ENCODE data around the gene MYH10. TPM values are rescaled to one million over a fixed set of nuclear protein-coding genes. Genes with fewer than 3 reads are reported as not detected.

MYH10 gene
- total RNA-seq, 2 experiments from 2014 or later = 17.0 to 21.3 TPM

DNA sequence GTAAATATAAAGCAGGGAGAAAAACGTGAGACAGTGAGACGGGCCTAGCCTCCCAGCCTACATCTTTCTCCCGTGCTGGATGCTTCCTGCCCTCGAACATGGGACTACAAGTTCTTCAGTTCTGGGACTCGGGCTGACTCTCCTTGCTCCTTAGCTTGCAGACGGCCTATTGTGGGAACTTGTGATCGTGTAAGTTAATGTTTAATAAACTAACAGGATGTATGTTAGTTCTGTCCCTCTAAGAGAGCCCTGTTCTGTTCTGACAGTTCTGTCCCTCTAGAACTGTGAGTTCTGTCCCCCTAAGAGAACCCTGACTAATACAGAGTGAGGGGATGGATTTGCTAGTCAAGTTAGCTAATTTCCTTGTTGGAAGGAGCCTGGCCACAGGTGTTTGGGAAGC, 16.7 kb upstream of the MYH10 start:
- Mint-ChIP-seq H3K27ac (no peak overlapping the region), H3K4me3 (no peak overlapping the region), H3K9me3 (ENCODE audit: low read depth) (no peaks in the 10 kb centered on the region), H3K4me1 (no peaks in the 10 kb centered on the region), H3K27me3 (peaks cover 16% of the 10 kb centered on the region), H3K36me3 (ENCODE audit: low read depth) (no peaks in the 10 kb centered on the region)
- no peak for ATAC-seq
- no peak for DNase-seq
- intact Hi-C loops (cut with DNase I, micrococcal nuclease) = no loop called here
- POLR2A ChIA-PET = no interaction called here
- CTCF ChIA-PET = no interaction called here

DNA sequence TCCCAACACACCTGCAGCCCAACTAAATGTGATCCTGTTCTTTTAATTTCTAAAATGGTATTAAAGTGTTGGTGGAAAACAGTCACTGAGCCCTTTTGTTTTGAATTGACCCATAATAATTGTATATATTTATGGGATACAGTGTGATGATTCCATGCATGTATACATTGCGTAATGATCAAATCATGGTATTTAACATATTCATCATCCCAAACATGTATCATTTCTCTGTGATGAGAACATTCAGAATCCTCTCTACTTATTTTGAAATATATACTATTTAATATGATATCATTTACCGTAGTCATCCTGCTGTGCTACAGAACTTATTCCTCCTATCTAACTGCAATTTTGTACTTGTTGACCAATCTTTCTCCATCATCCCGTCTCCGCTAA, 14.0 kb upstream of the MYH10 start:
- H3K4me3 Mint-ChIP-seq = no peak overlapping the region
- H3K27ac Mint-ChIP-seq = no peak overlapping the region
- POLR2A ChIA-PET = no interaction called here
- no peaks in the 10 kb centered on the region for H3K36me3 Mint-ChIP-seq (ENCODE audit: low read depth)
- DNase-seq (no peak), ATAC-seq (no peak)
- intact Hi-C loops (cut with DNase I, micrococcal nuclease) = no loop called here
- H3K4me1 Mint-ChIP-seq = no peaks in the 10 kb centered on the region
- peaks cover 11% of the 10 kb centered on the region for H3K27me3 Mint-ChIP-seq
- CTCF ChIA-PET = no interaction called here
- H3K9me3 Mint-ChIP-seq (ENCODE audit: low read depth) = no peaks in the 10 kb centered on the region

DNA sequence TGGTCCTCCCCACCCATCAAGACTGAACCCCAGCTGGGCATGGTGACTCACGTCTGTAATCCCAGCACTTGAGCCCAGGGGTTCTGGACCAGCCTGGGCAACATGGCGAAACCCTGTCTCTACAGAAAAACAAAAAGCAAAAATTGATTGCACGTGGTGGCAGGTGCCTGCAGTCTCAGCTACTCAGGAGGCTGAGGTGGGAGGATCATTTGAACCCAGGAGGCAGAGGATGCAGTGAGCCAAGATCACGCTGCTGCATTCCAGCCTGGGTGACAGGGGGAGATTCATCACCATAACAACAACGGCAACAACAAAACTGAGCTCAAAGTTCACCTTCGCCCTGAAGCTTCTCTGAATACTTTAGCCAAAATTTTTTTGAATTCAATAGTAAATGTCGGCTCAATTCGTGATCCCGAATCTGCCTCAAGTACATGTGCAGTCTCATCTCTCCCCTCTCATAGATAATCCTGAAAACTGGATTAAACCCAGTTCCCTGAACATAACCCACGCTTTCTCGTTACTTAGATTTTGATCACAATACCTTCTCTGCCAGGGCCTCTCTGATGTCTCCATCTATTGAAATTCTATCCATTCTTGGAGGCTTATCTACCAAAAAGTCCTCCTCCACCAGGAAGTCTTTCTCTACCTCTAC, 13.5 kb upstream of the MYH10 start:
- H3K4me3 Mint-ChIP-seq = no peak overlapping the region
- no peak overlapping the region for H3K27ac Mint-ChIP-seq
- peaks cover 11% of the 10 kb centered on the region for H3K27me3 Mint-ChIP-seq
- ATAC-seq = no peak
- POLR2A ChIA-PET = no interaction called here
- no peaks in the 10 kb centered on the region for H3K9me3 Mint-ChIP-seq (ENCODE audit: low read depth)
- no peak for DNase-seq
- CTCF ChIA-PET = no interaction called here
- H3K4me1 Mint-ChIP-seq = no peaks in the 10 kb centered on the region
- intact Hi-C loops (cut with DNase I, micrococcal nuclease) = no loop called here
- no peaks in the 10 kb centered on the region for H3K36me3 Mint-ChIP-seq (ENCODE audit: low read depth)

DNA sequence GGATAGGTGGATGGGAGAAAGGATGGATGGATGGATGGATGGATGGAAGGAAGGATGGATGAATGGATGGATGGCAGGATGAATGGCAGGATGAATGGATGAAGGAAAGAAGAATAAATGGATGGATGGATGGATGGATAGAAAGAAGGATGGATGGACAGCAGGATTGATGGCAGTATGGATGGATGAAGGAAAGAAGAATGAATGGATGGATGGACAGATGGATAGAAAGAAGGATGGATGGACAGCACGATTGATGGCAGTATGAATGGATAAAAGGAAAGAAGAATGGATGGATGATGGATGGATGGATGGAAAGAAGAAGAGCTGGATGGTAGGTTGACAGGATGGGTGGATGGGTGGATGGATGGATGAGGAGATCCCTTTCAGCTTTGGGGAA, 9.2 kb upstream of the MYH10 start:
- POLR2A ChIA-PET = no interaction called here
- Mint-ChIP-seq H3K27ac (no peak overlapping the region), H3K9me3 (ENCODE audit: low read depth) (no peaks in the 10 kb centered on the region), H3K27me3 (peaks cover 7% of the 10 kb centered on the region), H3K4me3 (no peak overlapping the region), H3K4me1 (no peaks in the 10 kb centered on the region), H3K36me3 (ENCODE audit: low read depth) (no peaks in the 10 kb centered on the region)
- no peak for DNase-seq
- intact Hi-C loops (cut with DNase I, micrococcal nuclease) = no loop called here
- CTCF ChIA-PET = no interaction called here
- ATAC-seq = no peak

DNA sequence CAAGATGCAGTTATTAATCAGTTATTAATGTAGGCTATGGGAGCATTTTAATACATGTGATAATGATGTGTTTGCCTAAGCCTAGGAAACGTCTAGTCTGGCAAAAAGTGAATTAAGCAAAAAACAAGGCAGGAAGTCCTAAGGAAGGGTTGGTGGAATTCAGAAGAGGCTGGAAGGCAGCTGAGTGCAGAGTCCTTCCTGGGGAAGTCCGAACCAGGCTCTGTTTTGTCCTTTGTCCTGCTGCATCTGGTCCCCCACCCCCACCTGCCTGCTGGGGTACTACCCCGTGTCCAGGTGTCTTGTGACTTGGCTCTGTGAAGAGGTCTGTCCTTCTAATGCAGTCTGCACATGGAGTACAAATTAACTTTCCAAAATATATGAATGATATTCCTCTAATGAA, 1.5 kb upstream of the MYH10 start:
- Mint-ChIP-seq H3K27ac (no peak overlapping the region), H3K4me3 (no peak overlapping the region), H3K4me1 (peaks cover 4% of the 10 kb centered on the region), H3K27me3 (peaks cover 37% of the 10 kb centered on the region), H3K36me3 (ENCODE audit: low read depth) (no peaks in the 10 kb centered on the region), H3K9me3 (ENCODE audit: low read depth) (no peaks in the 10 kb centered on the region)
- POLR2A ChIA-PET = no interaction called here
- ATAC-seq (no peak), DNase-seq (no peak)
- CTCF ChIA-PET = no interaction called here
- intact Hi-C loops (cut with DNase I, micrococcal nuclease) = loop anchor here (5.0 kb wide), 2 partner anchors 115 to 265 kb away; no protein-coding TSS in a partner anchor

DNA sequence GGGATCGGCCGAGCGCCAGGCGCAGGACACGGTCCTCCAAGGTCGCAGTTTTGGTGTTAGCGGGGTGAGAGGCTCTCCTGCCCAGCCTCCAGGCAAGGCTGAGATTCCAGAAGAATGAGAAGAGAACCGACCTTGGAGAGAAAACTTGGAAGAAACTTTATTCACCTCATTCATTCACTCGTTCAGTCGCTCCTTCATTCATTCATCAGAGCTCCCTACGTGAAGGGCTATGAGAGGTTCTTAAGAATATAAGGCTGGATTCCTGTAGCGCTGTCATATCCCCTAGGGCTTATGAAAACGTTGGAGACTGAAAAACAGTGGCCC, 991 bp upstream of the MYH10 start:
- Mint-ChIP-seq H3K4me1 (peaks cover 4% of the 10 kb centered on the region), H3K27ac (no peak overlapping the region), H3K27me3 (peaks cover 35% of the 10 kb centered on the region), H3K36me3 (ENCODE audit: low read depth) (no peaks in the 10 kb centered on the region), H3K4me3 (peak overlapping the region; percentile 87), H3K9me3 (ENCODE audit: low read depth) (no peaks in the 10 kb centered on the region)
- ATAC-seq (no peak), DNase-seq (no peak)
- POLR2A ChIA-PET = no interaction called here
- intact Hi-C loops (cut with DNase I, micrococcal nuclease) = loop anchor here (1.0 to 5.0 kb wide), 6 partner anchors 115 to 383 kb away; partner anchors contain the start of genes CTC1 (in 1 of the 2), NDEL1 (in 1 of the 2), PFAS (in 1 of the 2) and RANGRF (in 1 of the 2)
- CTCF ChIA-PET = interaction anchor here (0.8 to 1.5 kb wide), 3 partner anchors 18 to 255 kb away, joined by 3 to 7 read pairs (median 3); partner anchors contain the start of gene KRABD2

DNA sequence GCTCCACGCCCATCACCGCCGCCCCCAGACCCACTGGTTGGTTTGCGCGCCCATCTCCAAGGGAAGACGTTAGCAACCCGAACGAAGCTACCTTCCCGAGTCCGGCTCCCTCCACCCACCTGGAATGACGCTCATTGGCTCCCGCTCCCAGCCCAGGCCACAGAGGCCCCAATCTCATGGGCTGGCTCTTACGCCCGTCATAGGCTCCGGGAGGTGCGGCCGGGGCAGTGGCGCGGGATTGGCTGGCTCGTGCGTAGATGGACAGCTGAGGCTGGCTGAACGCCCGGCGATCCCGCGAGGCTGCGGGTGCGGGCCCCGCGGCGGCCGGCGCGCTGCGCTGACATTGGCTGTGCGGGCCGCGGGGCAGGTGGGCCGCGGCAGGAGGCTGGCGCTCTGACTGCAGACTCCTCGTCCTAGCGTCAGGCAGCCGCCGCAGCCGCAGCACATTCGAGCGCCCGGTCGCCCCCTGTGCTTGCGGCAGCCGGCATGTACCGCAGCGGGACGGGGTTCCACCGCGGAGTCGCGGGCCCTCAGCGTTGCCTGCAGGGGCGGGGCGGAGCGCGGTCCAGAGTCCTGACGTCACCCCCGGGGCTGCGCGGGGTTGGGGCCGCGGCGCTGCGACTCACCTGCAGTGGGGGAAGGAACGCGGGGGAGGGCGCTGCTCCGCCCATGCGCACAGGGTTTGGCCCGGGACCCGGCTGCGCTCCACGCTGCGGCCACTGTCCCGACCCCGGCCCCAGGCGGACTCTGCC, 453 bp upstream of the MYH10 start:
- Mint-ChIP-seq H3K36me3 (ENCODE audit: low read depth) (no peaks in the 10 kb centered on the region), H3K27ac (no peak overlapping the region), H3K27me3 (peaks cover 33% of the 10 kb centered on the region), H3K4me3 (peak overlapping the region; percentile 87), H3K9me3 (ENCODE audit: low read depth) (no peaks in the 10 kb centered on the region), H3K4me1 (peaks cover 4% of the 10 kb centered on the region)
- peak; percentile 98 for ATAC-seq
- CTCF ChIA-PET = interaction anchor here (0.7 to 1.5 kb wide), 5 partner anchors 17 to 269 kb away, joined by 3 to 7 read pairs (median 3); partner anchors contain the start of gene KRABD2
- intact Hi-C loops (cut with DNase I, micrococcal nuclease) = loop anchor here (1.0 to 5.0 kb wide), 9 partner anchors 32 to 382 kb away; partner anchors contain the start of genes RPL26 (in 2 of the 2), CTC1 (in 1 of the 2), KRABD2 (in 1 of the 2) and NDEL1 (in 1 of the 2)
- POLR2A ChIA-PET = interaction anchor here (0.6 to 1.4 kb wide), 5 partner anchors 9 to 1154 kb away, joined by 3 to 6 read pairs (median 3); partner anchors contain the start of genes KRABD2, NDEL1 and RANGRF
- DNase-seq = peak; percentile 96

DNA sequence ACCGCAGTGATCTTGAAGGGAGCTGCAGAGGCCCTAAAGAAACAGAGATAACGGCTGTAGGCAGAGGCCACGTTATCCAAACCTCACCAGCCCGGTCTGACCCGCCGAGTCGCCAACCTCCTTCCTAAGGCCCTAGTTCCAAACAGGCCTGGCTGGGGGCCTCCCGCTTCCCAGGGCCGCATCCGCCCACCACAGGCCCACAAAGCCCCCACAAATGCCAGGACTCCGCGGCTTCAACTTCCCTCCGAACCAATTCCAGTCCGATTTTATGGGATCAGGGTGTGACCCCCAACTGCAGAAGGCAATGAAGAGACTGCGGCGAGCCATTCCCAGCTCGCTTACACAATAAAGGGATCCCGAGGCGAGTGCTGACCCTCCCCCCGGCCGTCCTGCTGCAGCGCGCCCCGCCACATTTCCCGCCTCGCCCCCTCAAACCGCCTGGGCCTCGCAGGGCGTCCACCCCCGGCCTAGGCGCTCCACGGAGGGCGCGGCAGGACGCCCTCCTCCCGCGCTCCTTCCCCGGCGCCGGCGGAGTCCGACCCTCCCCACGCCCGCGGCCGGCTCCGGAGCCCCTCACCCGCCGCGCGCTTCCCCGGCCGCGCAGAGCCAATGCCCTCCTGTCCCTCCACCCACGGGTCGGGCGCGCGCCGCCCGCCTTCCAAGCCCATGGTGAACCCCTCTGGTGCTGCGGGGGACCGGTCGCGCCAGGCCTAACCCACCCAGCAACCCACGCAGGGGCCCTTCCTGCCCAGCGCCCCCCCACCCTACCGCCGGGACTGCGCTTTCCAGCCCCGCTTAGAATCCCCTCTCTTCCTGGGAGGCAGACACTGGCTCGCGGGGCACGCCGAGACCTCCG, 926 bp downstream of the MYH10 start:
- Mint-ChIP-seq H3K4me1 (peaks cover 4% of the 10 kb centered on the region), H3K27ac (no peak overlapping the region), H3K4me3 (peak overlapping the region; percentile 87), H3K36me3 (ENCODE audit: low read depth) (no peaks in the 10 kb centered on the region), H3K27me3 (peaks cover 31% of the 10 kb centered on the region), H3K9me3 (ENCODE audit: low read depth) (no peaks in the 10 kb centered on the region)
- ATAC-seq = no peak
- ChIA-PET CTCF (interaction anchor here (1.5 kb wide), 1 partner anchor 193 kb away, joined by 7 read pairs; no protein-coding TSS in a partner anchor), POLR2A (interaction anchor here (1.4 kb wide), 1 partner anchor 8 kb away, joined by 6 read pairs; no protein-coding TSS in a partner anchor)
- DNase-seq = peak; percentile 49
- intact Hi-C loops (cut with DNase I, micrococcal nuclease) = loop anchor here (1.0 to 5.0 kb wide), 7 partner anchors 30 to 381 kb away; partner anchors contain the start of genes RPL26 (in 2 of the 2), CTC1 (in 1 of the 2), KRABD2 (in 1 of the 2) and PFAS (in 1 of the 2)

DNA sequence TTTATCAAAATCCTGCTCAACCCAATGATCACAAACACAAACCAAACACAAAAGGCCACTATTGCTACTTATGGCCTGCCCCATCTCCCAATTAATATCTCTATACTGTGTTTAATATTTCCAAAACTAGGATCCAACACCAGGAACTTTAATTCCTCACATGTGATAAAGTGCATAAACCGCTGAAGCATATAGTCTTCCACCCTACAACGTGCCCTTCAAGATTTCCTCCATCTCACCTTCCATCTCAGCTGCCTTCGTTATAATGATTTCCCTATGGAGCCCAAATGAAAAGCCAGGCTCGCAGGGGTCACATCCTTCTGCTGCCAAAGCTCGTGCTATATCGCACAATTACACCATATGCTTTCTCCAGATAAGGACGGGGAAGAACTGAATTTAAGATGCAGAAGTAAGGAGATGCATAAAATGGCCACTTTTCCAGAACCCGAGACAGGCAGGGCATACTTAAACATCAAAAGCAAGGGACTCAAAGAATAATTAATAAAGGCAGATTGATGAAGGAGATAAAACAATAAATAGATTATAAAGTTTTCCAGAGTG, 1.8 kb downstream of the MYH10 start:
- intact Hi-C loops (cut with DNase I, micrococcal nuclease) = no loop called here
- Mint-ChIP-seq H3K4me1 (peaks cover 4% of the 10 kb centered on the region), H3K27me3 (peaks cover 31% of the 10 kb centered on the region), H3K9me3 (ENCODE audit: low read depth) (no peaks in the 10 kb centered on the region), H3K27ac (no peak overlapping the region), H3K36me3 (ENCODE audit: low read depth) (no peaks in the 10 kb centered on the region), H3K4me3 (peak overlapping the region; percentile 87)
- POLR2A ChIA-PET = no interaction called here
- CTCF ChIA-PET = interaction anchor here (0.7 kb wide), 1 partner anchor 14 kb away, joined by 3 read pairs; no protein-coding TSS in a partner anchor
- DNase-seq = no peak
- no peak for ATAC-seq

DNA sequence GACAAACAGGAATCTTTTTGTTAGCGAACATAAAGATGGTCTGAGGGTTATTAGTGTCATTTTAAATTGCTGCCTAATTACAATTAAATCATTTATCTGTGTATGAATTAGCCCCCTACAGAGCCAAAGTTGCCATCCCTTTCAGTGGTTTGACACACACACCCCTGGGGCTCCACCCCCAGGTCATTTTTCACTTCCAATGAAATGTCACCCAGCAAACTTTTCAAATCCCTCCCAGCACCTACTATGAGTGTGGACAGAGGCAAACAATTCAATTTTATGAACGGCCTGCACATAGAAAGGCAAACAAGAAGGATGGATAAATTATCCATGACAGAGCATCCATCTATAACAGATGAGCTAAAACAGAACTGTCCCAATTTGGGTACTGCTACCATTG, 2.4 kb downstream of the MYH10 start:
- POLR2A ChIA-PET = no interaction called here
- H3K9me3 Mint-ChIP-seq (ENCODE audit: low read depth) = no peaks in the 10 kb centered on the region
- H3K4me1 Mint-ChIP-seq = peaks cover 4% of the 10 kb centered on the region
- CTCF ChIA-PET = interaction anchor here (0.6 kb wide), 1 partner anchor 13 kb away, joined by 3 read pairs; no protein-coding TSS in a partner anchor
- H3K36me3 Mint-ChIP-seq (ENCODE audit: low read depth) = no peaks in the 10 kb centered on the region
- peaks cover 30% of the 10 kb centered on the region for H3K27me3 Mint-ChIP-seq
- intact Hi-C loops (cut with DNase I, micrococcal nuclease) = no loop called here
- DNase-seq (no peak), ATAC-seq (no peak)
- no peak overlapping the region for H3K27ac Mint-ChIP-seq
- no peak overlapping the region for H3K4me3 Mint-ChIP-seq

DNA sequence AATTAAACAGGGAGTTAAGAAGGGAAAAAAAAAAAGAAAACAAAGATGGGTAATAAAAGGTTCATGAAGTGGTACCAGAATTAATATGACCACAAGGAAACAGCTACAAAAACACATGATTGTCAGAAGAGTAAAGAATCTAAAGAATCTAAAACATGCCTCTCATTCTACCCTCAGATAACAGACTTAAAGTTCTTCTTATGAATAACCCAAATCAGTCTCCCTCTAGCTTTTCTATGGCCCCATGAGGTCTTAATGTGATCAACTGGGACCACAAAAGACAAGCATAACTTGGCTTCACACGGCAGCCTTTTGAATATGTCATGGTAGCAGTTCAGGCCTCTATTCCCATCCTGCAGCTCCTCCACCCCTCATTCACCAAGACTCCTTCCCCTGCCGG, 6.9 kb downstream of the MYH10 start:
- Mint-ChIP-seq H3K4me1 (peaks cover 16% of the 10 kb centered on the region), H3K27ac (no peak overlapping the region), H3K9me3 (ENCODE audit: low read depth) (no peaks in the 10 kb centered on the region), H3K4me3 (no peak overlapping the region), H3K27me3 (peaks cover 28% of the 10 kb centered on the region), H3K36me3 (ENCODE audit: low read depth) (peaks cover 2% of the 10 kb centered on the region)
- intact Hi-C loops (cut with DNase I, micrococcal nuclease) = no loop called here
- ChIA-PET POLR2A (no interaction called here), CTCF (interaction anchor here (0.6 kb wide), 1 partner anchor 392 kb away, joined by 3 read pairs; no protein-coding TSS in a partner anchor)
- DNase-seq (no peak), ATAC-seq (no peak)
